PC-3 (cell line): Measurements from ENCODE around the gene TEAD1.

Experiments
- EZH2 ChIP-seq: fragments of 300-600 bp; sonication (generic); IDR thresholded peaks from one replicate; pipeline ENCODE4 v1.6.1; 2017; ENCODE audit warnings: antibody characterized with exemption, mild to moderate bottlenecking, low read length; ENCODE audit not compliant: unreplicated experiment
- TF ChIP-seq, protein P1 (sequence below): fragments of 300-600 bp; sonication (generic); conservative IDR thresholded peaks from 2 replicates; pipeline ENCODE4 v1.5.1; 2017; ENCODE audit warnings: antibody characterized with exemption, low read depth, mild to moderate bottlenecking, low read length

- no peak for TF ChIP-seq EZH2
- TF ChIP-seq, protein P1, sequence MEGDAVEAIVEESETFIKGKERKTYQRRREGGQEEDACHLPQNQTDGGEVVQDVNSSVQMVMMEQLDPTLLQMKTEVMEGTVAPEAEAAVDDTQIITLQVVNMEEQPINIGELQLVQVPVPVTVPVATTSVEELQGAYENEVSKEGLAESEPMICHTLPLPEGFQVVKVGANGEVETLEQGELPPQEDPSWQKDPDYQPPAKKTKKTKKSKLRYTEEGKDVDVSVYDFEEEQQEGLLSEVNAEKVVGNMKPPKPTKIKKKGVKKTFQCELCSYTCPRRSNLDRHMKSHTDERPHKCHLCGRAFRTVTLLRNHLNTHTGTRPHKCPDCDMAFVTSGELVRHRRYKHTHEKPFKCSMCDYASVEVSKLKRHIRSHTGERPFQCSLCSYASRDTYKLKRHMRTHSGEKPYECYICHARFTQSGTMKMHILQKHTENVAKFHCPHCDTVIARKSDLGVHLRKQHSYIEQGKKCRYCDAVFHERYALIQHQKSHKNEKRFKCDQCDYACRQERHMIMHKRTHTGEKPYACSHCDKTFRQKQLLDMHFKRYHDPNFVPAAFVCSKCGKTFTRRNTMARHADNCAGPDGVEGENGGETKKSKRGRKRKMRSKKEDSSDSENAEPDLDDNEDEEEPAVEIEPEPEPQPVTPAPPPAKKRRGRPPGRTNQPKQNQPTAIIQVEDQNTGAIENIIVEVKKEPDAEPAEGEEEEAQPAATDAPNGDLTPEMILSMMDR: no peak
These were observed 126.7 kb downstream of the TEAD1 start for GRCh38 chr11:12800871-12801270.
